ENCODE measurements around the gene DGKB. TPM values are rescaled to one million over a fixed set of nuclear protein-coding genes. Genes with fewer than 3 reads are reported as not detected.

DGKB gene
- total RNA-seq, 4 donors from 2014 or later, result 17.3 to 54.9 (median 26.1) TPM

GRCh38 chr7:14375998-14376397 lies 526.6 kb downstream of the DGKB start:
- Histone ChIP-seq H3K9me3 (no peaks in the 10 kb centered on the region), H3K4me3 (no peak overlapping the region), H3K27ac (no peak overlapping the region), H3K36me3 (no peaks in the 10 kb centered on the region), H3K4me1 (peaks cover 0 to 6% (median 0%) of the 10 kb centered on the region in 3 donors), H3K27me3 (no peaks in the 10 kb centered on the region)
- ATAC-seq, result no peak
- WGBS, 2 donors (ENCODE audit: low coverage in 1 of 2), result 98 to 100% methylated on average over 1 to 2 of the region's 2 CpGs
- no peak for TF ChIP-seq POLR2A (IDR thresholded peaks at IDR 0.05)

GRCh38 chr7:14374336-14374735 lies 528.2 kb downstream of the DGKB start:
- no peaks in the 10 kb centered on the region for H3K9me3 ChIP-seq
- no peaks in the 10 kb centered on the region for H3K36me3 ChIP-seq
- TF ChIP-seq POLR2AphosphoS5 (IDR thresholded peaks at IDR 0.05) (no peak), CTCF (IDR thresholded peaks at IDR 0.05) (no peak), EP300 (IDR thresholded peaks at IDR 0.05) (no peak), POLR2A (IDR thresholded peaks at IDR 0.05) (no peak)
- no peak for ATAC-seq
- 90 to 93% methylated on average over 4 of the region's 4 CpGs for WGBS, 2 donors (ENCODE audit: low coverage in 1 of 2)
- no peak overlapping the region for H3K27ac ChIP-seq
- H3K27me3 ChIP-seq, result no peaks in the 10 kb centered on the region
- H3K4me1 ChIP-seq, result peaks cover 0 to 6% (median 0%) of the 10 kb centered on the region in 3 donors
- no peak overlapping the region for H3K4me3 ChIP-seq

- H3K27ac ChIP-seq, result no peak overlapping the region
- 76 to 93% methylated on average over 3 of the region's 3 CpGs for WGBS, 2 donors (ENCODE audit: low coverage in 1 of 2)
- no peaks in the 10 kb centered on the region for H3K36me3 ChIP-seq
- no peaks in the 10 kb centered on the region for H3K9me3 ChIP-seq
- no peak for TF ChIP-seq POLR2AphosphoS5 (IDR thresholded peaks at IDR 0.05)
- H3K27me3 ChIP-seq, result no peaks in the 10 kb centered on the region
- H3K4me1 ChIP-seq, result no peaks in the 10 kb centered on the region
- no peak for ATAC-seq
- H3K4me3 ChIP-seq, result no peak overlapping the region
These were observed 534.3 kb downstream of the DGKB start for GRCh38 chr7:14368285-14368684.

GRCh38 chr7:14351167-14351566 lies 551.4 kb downstream of the DGKB start:
- Histone ChIP-seq H3K4me3 (no peak overlapping the region), H3K9me3 (no peaks in the 10 kb centered on the region), H3K27me3 (no peaks in the 10 kb centered on the region), H3K27ac (no peak overlapping the region), H3K4me1 (peaks cover 0 to 5% (median 0%) of the 10 kb centered on the region in 3 donors), H3K36me3 (no peaks in the 10 kb centered on the region)
- TF ChIP-seq CTCF (IDR thresholded peaks at IDR 0.05), result no peak
- no peak for TF ChIP-seq POLR2AphosphoS5 (IDR thresholded peaks at IDR 0.05)
- TF ChIP-seq EP300 (IDR thresholded peaks at IDR 0.05), result no peak
- no peak for TF ChIP-seq POLR2A (IDR thresholded peaks at IDR 0.05)
- no peak for ATAC-seq
- WGBS, 2 donors (ENCODE audit: low coverage in 1 of 2), result 21 to 23% methylated on average over 4 of the region's 4 CpGs

- no peak for TF ChIP-seq POLR2AphosphoS5 (IDR thresholded peaks at IDR 0.05)
- no peak for TF ChIP-seq EP300 (IDR thresholded peaks at IDR 0.05)
- TF ChIP-seq POLR2A (IDR thresholded peaks at IDR 0.05), result no peak
- TF ChIP-seq CTCF (IDR thresholded peaks at IDR 0.05), result no peak
- 31 to 34% methylated on average over 4 of the region's 4 CpGs for WGBS, 2 donors (ENCODE audit: low coverage in 1 of 2)
- no peaks in the 10 kb centered on the region for H3K27me3 ChIP-seq
- no peak overlapping the region for H3K4me3 ChIP-seq
- H3K9me3 ChIP-seq, result no peaks in the 10 kb centered on the region
- H3K36me3 ChIP-seq, result no peaks in the 10 kb centered on the region
- ATAC-seq, result no peak
- H3K27ac ChIP-seq, result peak overlapping the region in 1 of 4 donors; percentile 4
- H3K4me1 ChIP-seq, result peaks cover 0 to 35% (median 0%) of the 10 kb centered on the region in 3 donors
These were observed 561.3 kb downstream of the DGKB start for GRCh38 chr7:14341200-14341775.

- Histone ChIP-seq H3K27ac (peak overlapping the region in 1 of 4 donors; percentile 4), H3K36me3 (no peaks in the 10 kb centered on the region), H3K9me3 (no peaks in the 10 kb centered on the region), H3K27me3 (no peaks in the 10 kb centered on the region), H3K4me1 (peaks cover 0 to 35% (median 0%) of the 10 kb centered on the region in 3 donors), H3K4me3 (no peak overlapping the region)
- 67 to 70% methylated on average over 2 of the region's 2 CpGs for WGBS, 2 donors (ENCODE audit: low coverage in 1 of 2)
- TF ChIP-seq EP300 (IDR thresholded peaks at IDR 0.05) (no peak), CTCF (IDR thresholded peaks at IDR 0.05) (no peak), POLR2AphosphoS5 (IDR thresholded peaks at IDR 0.05) (no peak), POLR2A (IDR thresholded peaks at IDR 0.05) (no peak)
- ATAC-seq, result no peak
These were observed 562.0 kb downstream of the DGKB start for GRCh38 chr7:14340393-14341074.

Data from gastroesophageal sphincter (tissue), 4 donors.